GM19351 (cell line): ENCODE data around the gene PIK3IP1.
"Not testable (repeated sequence)": the region's sequence is repeated elsewhere in the genome, so short reads cannot be mapped to it uniquely, and the experiment has no call there.

Source experiments
- ATAC-seq: cut with Tn5 transposase; IDR thresholded peaks from one replicate; pipeline ENCODE4 v1.9.1; 2021; ENCODE audit warnings: mild to moderate bottlenecking, moderate library complexity; ENCODE audit not compliant: unreplicated experiment

The PIK3IP1 gene

DNA sequence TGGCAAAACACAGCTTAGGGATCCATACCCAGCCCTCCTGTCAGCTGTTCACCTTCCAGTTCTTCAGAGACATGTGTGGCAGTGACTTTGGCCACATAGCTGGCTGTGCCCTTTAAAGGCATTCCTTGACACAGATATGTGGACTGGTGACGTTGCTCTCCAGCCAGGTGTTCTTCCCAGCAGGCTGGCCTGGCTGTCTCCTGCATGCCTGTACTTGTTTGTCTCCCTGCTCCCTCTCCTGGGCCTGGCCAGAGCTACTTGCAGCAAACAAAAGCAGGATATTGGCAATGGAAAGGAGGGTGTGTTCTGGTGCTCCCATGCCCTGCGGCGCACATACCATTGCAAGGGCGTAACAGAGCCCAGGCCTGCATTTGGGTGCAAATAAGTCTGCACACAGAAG, 38.3 kb downstream of the PIK3IP1 start:
- no peak for ATAC-seq

DNA sequence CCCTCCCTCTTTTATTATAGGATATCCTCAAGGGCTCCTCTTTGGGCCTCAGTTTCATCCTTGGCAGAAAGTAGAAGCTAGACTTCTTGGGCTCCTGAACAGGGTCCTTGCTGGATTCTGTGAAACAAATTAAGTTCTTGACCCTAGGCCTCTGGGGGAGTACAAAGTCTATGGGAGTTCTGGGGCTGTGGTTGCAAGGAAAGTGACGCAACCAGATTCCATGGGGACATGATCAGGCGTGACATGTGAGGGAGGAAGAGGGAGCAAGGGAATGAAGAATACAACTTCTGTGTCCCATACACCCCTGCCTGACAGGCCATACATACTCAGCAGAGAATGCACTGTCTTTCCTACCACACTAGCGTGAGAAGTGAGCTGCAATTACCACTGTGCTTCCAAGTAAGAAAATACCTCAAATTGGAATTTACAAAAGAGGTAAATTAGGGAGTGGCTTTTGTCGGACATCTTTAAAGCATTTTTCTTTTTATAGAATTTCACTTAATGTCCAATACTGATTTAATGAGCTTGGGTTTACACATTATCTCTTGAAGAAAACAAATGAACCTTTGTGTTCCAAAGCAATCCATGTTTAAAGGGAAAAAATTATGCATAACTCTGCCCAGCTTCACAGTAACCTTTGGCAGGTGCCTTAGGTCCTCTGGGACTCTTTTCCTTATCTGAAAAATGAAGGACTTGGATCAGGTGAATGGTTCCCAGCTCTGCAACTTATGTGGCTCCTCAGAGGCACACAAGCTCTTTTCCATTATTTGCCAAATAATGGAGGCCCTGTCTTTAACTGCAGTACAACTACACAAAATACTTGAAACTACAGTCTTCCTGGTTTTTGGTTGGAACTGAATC, 41.3 kb downstream of the PIK3IP1 start:
- ATAC-seq = no peak

DNA sequence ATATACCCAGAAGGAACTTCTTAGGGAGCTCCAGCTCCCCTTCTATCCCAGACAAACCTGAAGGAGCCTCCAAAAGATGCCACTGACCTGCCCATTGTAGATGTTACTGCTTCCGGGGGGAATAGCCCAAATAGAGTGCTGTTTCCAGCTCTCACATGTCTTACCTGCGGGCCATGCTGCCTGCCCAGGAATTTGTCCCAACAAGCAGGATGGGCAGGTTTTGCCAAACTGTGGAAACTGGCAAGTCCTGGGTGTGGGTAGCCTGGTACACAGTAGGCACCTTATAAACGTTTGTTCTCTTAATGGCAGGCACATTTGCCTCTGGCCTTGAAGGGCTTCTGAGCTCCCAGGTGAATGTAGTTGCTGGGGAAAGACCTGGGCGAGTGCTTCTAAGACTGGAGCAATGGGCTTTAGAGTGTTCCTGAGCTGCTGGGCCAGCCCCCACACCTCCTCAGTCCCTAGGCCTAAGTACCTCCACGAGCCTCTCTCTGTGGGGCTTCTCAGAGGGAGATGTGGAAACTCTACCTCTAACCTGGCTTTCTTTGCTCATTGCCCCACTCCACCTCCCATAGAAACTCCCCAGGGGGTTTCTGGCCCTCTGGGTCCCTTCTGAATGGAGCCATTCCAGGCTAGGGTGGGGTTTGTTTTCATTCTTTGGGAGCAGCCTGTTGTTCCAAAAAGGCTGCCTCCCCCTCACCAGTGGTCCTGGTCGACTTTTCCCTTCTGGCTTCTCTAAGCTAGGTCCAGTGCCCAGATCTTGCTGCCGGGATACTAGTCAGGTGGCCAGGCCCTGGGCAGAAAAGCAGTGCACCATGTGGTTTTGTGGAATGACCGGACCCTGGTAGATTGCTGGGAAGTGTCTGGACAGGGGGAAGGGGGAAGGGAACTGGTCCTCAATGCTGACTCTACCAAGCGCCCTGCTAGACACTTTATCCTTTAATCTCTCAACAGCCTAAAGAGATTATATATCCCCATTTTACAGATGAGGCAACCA, 43.0 kb downstream of the PIK3IP1 start:
- no peak for ATAC-seq

GRCh38 chr22:31248138-31248745, 44.0 kb downstream of the PIK3IP1 start:
- ATAC-seq = no peak

GRCh38 chr22:31247726-31248125, 44.6 kb downstream of the PIK3IP1 start:
- ATAC-seq = no peak

GRCh38 chr22:31246687-31247086, 45.6 kb downstream of the PIK3IP1 start:
- ATAC-seq = no peak

DNA sequence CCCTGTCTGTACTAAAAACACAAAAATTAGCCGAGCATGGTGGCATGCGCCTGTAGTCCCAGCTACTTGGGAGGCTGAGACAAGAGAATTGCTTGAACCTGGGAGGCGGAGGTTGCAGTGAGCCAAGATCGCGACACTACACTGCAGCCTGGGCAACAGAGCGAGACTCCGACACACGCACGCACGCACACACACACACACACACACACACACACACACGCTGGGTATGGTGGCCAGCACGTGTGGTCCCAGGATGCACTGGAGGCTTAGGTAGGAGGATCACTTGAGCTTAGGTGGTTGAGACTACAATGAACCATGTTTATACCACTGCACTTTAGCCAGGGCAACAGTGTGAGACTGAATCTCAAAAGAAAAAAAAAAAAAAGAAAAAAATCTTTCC, 46.3 kb downstream of the PIK3IP1 start:
- ATAC-seq = not testable (repeated sequence)

- no peak for ATAC-seq
These were observed 47.3 kb downstream of the PIK3IP1 start for GRCh38 chr22:31244943-31245451.

DNA sequence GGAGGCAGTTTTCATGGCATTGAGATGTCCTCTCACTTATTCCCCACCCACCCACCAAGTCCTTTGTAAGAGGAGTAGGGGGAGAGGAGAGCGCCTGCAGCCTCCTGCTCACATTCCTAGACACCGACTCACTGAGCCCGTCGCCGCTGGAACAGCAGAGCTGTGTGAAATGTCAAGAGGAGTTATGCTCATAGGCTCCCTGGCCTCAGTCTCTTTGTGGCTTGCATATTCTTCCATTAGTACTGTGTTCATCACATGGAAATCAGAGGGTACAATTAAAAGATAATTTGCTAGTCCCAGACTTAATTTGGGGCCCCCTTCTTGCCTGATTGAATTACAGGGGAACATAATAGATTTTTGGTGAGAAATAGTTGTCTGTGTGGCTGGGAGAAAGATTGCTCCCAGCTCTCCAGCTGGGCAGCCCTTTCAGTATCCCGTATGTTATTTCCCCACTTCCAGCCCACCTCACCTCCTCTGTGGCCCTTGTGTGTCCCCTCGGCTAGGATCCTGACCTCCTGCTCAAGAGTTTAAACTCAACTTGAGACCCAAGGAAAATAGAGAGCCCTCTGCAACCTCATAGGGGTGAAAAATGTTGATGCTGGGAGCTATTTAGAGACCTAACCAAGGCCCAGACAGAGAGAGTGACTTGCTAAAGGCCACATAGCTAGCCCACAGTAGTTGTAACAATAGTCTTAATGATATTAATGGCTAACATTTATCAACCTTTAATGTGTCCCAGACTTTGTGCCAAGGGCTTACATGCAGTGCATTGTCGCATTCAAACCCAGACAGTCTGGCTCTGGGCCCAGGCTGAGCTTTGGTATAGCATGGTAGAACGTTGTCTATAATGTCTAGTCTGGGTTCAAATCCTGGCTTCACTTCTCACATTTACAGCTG, 48.0 kb downstream of the PIK3IP1 start:
- ATAC-seq = no peak

- ATAC-seq = no peak
These were observed 48.8 kb downstream of the PIK3IP1 start for GRCh38 chr22:31243339-31244045.

DNA sequence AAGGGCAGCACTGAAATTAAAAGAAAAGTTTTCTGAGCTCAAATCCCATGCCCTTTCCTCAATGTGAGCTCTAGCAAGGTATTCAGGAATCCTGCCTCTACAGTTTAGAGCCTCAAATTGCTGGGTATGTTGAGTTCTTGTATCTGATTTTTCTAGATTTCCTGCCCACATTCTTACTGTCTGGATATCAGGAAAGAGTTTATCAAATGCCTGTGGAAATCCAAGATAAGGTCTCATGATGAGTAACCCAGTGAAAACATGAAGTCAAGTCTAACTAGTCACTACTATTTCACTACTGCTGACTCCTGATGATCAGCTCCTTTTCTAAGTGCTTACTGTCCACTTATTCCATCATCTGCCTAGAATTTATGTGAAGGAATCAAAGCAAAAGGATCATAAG, 50.4 kb downstream of the PIK3IP1 start:
- no peak for ATAC-seq

- ATAC-seq = no peak
These were observed 51.1 kb downstream of the PIK3IP1 start for GRCh38 chr22:31241200-31241599.

GRCh38 chr22:31239771-31240370, 52.4 kb downstream of the PIK3IP1 start:
- ATAC-seq = no peak

DNA sequence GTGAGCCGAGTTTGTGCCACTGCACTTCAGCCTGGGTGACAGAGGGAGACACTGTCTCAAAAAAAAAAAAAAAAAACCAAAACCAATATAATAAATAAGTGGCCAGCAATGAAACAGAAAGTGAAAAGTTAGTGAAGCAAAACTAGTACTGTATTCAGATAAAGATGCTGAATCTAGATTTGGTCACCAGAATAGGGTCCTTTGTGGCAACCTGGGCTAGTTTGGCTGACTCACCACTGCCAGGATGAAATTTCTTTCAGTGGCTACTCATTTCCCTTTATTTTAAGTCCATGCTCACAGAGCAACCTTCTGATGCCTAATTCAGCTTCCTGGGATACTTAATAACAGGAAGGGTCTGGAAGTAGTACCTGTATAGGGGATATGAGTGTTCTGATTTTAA, 54.2 kb downstream of the PIK3IP1 start:
- no peak for ATAC-seq

GRCh38 chr22:31236044-31236443, 56.2 kb downstream of the PIK3IP1 start:
- not testable (repeated sequence) for ATAC-seq

- ATAC-seq = no peak
These were observed 57.2 kb downstream of the PIK3IP1 start for GRCh38 chr22:31235081-31235480.

DNA sequence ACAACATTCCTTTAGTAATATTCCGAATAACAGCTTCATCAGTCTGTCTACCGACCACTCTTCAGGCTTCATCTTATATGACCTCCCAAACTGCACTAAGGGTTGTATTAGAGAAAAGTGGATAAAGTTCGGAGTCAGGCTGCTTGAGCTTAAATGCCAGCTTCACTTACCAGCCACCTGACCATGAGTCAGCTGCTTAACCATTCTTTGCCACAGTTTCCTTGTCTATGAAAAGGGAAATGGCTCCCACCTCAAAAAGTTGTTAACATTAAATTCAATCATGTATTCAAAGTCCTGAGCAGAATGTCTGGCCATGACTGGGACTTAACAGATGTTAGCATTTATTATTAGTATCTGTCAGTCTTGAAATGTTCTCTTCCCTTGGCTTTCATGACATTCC, 59.3 kb downstream of the PIK3IP1 start:
- ATAC-seq = no peak
